AG04449 (cell line): ENCODE measurements around the gene CDH15.

Experiments
- CTCF ChIA-PET: fragments of 350-600 bp; formaldehyde crosslinking; extraction: SDS; loops from one replicate; lab custom pipeline; 2021; ENCODE audit warnings: antibody characterized with exemption; lab: Yijun Ruan, JAX
- POLR2A ChIA-PET: fragments of 400-600, 350-600 bp; formaldehyde crosslinking; extraction: SDS; loops from one replicate; lab custom pipeline; 2020; ENCODE audit warnings: antibody characterized with exemption, inconsistent platforms; lab: Yijun Ruan, JAX
- DNase-seq: peaks from one replicate; pipeline ENCODE4 v3.0.0-alpha.2; 2010; ENCODE audit warnings: low read depth, low spot score
- H3K4me3 ChIP-seq: 2 replicates; pipeline ENCODE4 v1.5.1; 2011; ENCODE audit warnings: low read depth, mild to moderate bottlenecking, control low read depth, low read length
- TF ChIP-seq, protein P1 (sequence below): IDR thresholded peaks from one replicate; pipeline ENCODE4 v1.5.1; 2011; ENCODE audit warnings: mild to moderate bottlenecking, moderate library complexity, low read length, control low read depth, inconsistent platforms; ENCODE audit not compliant: insufficient read depth; ENCODE audit errors: missing control alignments

CDH15 gene

DNA sequence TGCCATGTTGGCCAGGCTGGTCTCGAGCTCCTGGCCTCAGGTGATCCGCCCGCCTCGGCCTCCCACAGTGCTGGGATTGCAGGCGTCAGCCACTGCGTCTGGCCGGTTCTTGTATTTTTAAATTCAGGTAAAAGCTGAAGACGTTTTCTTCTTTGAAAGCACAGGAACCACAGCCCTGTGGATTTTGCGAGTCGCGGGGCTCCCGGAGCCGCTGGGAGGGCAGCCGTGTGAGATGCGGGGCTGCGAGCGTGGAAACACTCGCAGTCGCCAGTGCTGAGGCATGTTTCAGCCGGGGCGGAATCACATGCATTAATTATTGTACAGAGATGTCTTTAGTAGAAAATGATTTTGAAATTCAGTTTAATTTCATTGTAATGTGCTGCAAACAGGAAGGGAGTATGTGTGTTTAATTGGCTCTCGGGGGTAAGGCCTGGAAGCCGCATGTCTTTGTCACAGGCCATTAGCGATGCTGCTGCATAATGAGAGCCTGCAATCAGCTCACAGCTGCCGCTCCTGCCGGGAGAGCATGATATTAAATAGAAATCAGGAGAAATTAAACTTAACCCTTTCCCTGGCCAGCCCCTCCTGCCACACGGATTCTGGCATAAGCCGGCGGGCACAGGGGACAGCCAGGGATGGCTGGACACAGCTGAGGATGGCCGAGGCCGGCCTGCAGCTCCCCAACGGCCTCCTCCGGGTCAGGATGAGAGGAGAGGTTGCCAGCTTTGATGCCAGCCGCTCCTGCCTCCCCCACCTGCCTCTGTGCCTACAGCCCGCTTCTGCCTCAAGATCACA is 35.4 kb upstream of the CDH15 start:
- ChIA-PET CTCF (no interaction called here), POLR2A (no interaction called here)
- TF ChIP-seq, protein P1, sequence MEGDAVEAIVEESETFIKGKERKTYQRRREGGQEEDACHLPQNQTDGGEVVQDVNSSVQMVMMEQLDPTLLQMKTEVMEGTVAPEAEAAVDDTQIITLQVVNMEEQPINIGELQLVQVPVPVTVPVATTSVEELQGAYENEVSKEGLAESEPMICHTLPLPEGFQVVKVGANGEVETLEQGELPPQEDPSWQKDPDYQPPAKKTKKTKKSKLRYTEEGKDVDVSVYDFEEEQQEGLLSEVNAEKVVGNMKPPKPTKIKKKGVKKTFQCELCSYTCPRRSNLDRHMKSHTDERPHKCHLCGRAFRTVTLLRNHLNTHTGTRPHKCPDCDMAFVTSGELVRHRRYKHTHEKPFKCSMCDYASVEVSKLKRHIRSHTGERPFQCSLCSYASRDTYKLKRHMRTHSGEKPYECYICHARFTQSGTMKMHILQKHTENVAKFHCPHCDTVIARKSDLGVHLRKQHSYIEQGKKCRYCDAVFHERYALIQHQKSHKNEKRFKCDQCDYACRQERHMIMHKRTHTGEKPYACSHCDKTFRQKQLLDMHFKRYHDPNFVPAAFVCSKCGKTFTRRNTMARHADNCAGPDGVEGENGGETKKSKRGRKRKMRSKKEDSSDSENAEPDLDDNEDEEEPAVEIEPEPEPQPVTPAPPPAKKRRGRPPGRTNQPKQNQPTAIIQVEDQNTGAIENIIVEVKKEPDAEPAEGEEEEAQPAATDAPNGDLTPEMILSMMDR: no peak
- no peak for DNase-seq
- H3K4me3 ChIP-seq: no peak overlapping the region

- POLR2A ChIA-PET: no interaction called here
- DNase-seq: no peak
- CTCF ChIA-PET: no interaction called here
- TF ChIP-seq, protein P1: no peak
- no peak overlapping the region for H3K4me3 ChIP-seq
These were observed 34.6 kb upstream of the CDH15 start for GRCh38 chr16:89136931-89137330.

DNA sequence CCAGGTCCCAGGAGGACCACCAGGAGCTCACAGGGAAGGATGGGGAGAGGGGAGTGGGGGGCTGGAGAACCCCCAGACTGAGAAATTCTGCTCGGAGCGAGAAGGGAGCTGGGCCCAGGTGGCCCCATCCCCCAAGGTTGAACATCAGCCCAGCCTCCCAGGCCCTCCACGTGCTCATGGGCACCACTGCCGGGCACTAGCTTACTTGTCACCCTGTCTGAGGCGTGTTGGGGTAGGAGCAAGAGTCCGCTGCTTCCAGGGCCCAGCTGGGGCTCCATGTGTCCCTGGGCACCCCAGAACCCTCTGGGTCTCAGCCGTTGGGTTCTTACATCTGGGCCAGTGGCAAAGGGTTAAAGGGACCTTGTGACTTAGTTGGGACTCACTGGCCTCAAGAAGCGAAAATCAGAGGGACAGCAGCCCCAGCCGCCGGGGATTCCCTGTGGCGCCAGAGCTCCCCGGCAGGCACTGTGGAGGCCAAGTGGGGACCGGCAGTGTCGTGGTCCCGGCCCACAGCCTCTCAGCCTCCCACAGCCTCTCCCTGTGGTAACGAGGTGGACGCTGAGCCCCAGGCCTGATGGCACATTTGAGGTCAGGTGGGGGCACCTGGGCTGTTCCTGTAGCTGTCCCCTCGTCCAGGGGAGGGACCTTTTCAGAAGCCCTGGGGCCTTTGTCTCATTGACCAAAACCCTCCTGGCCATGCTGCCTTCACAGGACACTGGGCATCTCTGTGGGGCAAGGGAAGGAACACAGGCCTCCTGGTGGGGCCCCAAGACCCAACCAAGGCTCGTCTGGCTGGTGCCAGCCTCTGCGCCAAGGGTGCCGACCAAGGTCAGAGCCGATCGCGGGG is 33.7 kb upstream of the CDH15 start:
- no peak for DNase-seq
- CTCF ChIA-PET: no interaction called here
- TF ChIP-seq, protein P1: no peak
- H3K4me3 ChIP-seq: no peak overlapping the region
- POLR2A ChIA-PET: interaction anchor here (0.9 kb wide), 1 partner anchor 14 kb away, joined by 3 read pairs; no protein-coding TSS in a partner anchor

- TF ChIP-seq, protein P1: no peak
- POLR2A ChIA-PET: no interaction called here
- H3K4me3 ChIP-seq: no peak overlapping the region
- CTCF ChIA-PET: no interaction called here
- DNase-seq: no peak
These were observed 33.1 kb upstream of the CDH15 start for GRCh38 chr16:89138513-89138795.

DNA sequence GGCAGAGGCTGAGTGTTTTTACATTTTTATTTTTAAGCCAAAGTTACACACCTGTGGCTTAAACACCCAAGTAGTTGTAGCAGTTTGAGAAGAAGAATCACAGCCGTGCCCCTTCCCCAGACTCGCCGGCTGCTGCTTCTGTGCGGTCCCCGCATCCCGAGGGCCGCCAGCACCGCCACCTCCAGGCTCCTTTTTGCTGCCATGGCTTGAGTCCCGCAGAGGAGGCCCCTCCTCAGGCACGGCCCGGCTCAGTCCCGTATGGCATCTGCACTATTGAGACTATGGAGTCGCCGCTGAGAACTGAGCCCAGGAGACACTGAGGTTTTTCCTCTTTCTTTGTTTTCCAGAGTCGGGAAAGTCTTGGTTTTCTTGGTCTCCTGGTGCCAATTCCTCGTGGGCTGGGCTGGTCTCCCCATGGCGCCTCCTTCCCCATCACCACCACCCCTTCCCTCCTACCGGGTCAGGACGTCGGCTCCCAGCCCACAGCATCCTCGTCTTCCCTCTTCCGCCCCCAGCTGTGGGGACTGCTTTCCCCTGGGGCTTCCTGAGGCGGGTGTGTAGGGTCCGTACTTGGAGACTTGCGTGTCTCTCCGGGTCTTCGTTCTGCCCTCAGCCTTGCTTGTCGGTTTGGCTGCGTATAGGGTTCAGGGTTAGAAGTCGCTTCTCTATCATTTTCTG is 32.6 kb upstream of the CDH15 start:
- TF ChIP-seq, protein P1: no peak
- ChIA-PET POLR2A (no interaction called here), CTCF (no interaction called here)
- H3K4me3 ChIP-seq: no peak overlapping the region
- no peak for DNase-seq

DNA sequence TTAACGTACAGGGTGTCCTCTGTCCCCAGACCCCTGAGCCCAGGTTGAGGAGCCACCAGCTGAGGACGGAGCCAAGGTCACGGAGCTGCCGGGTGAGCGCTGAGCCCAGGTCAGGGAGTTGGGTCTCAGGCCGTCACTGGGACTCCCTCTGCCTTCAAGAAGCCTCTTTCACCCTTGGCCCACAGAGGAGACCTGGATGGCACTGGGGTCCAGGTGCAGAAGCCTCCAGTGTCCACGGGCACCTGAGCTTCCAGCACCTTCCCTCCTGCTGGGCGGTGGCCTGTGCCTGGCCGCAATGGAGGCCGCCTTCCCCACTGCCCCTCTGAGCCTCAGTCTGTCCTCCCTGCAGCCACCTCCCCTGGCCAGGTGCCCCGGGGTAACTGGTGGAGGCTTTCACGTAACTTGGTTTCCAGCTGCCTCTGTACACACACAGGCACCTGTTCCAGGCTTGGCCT is 31.6 kb upstream of the CDH15 start:
- DNase-seq: no peak
- TF ChIP-seq, protein P1: no peak
- POLR2A ChIA-PET: no interaction called here
- CTCF ChIA-PET: no interaction called here
- H3K4me3 ChIP-seq: no peak overlapping the region
